GM19438 (cell line): Measurements from ENCODE around the gene GPATCH1.
"Not testable (repeated sequence)": the region's sequence is repeated elsewhere in the genome, so short reads cannot be mapped to it uniquely, and the experiment has no call there.

Experiments used
- ATAC-seq: cut with Tn5 transposase; IDR thresholded peaks from one replicate; pipeline ENCODE4 v1.9.1; 2021; ENCODE audit warnings: low read depth; ENCODE audit not compliant: unreplicated experiment

The GPATCH1 gene, protein sequence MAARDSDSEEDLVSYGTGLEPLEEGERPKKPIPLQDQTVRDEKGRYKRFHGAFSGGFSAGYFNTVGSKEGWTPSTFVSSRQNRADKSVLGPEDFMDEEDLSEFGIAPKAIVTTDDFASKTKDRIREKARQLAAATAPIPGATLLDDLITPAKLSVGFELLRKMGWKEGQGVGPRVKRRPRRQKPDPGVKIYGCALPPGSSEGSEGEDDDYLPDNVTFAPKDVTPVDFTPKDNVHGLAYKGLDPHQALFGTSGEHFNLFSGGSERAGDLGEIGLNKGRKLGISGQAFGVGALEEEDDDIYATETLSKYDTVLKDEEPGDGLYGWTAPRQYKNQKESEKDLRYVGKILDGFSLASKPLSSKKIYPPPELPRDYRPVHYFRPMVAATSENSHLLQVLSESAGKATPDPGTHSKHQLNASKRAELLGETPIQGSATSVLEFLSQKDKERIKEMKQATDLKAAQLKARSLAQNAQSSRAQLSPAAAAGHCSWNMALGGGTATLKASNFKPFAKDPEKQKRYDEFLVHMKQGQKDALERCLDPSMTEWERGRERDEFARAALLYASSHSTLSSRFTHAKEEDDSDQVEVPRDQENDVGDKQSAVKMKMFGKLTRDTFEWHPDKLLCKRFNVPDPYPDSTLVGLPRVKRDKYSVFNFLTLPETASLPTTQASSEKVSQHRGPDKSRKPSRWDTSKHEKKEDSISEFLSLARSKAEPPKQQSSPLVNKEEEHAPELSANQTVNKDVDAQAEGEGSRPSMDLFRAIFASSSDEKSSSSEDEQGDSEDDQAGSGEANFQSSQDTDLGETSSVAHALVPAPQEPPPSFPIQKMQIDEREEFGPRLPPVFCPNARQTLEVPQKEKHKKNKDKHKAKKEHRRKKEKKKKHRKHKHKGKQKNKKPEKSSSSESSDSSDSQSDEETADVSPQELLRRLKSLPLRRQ

DNA sequence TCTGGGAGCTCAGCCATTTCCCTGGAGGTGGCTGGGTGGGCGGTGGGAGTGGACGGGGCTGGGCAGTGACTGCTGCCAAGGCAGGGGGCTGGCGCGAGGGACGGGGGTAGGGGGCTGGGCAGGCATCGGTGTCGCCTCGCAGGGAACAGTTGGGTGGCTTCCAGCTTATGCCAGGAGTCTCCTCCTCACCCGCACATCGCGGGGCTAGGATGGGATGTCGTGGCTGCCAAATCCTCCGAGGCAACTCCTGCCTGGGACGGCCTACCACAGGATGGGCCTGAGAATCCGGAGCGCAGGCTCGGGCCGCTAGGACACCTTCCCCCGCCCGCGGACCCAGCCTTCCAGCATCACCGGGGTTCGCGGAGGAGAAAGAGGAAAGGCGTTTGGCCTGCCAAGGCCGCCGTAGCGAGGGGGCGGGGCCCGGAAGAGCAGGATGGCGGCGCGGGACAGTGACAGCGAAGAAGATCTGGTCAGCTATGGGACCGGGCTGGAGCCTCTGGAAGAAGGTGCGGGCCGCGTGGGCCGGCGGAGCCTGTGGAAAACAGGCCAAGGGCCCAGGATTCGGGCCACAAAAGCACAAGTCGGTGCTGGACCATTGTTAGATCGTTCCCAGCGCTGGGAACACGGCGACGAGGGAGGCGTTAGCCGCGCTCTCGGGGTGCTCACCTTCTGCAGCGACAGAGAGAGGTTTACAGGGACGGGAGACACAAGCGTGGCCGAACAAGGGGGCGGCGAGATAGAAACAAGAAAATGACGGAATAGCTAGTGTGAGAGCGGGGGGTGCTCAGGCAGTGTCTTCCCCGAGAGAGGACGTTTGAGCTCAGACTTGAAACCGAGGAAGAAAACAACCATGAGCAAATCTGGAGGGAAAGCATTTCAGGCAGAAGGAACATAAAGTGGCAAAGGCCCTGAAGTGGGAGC is at the start of gene GPATCH1:
GPATCH1 (plus strand) TSS at position 421 of the 921 bp plus-strand sequence; CDS start at position 434, 13 bp downstream.
- peak; percentile 72 for ATAC-seq

DNA sequence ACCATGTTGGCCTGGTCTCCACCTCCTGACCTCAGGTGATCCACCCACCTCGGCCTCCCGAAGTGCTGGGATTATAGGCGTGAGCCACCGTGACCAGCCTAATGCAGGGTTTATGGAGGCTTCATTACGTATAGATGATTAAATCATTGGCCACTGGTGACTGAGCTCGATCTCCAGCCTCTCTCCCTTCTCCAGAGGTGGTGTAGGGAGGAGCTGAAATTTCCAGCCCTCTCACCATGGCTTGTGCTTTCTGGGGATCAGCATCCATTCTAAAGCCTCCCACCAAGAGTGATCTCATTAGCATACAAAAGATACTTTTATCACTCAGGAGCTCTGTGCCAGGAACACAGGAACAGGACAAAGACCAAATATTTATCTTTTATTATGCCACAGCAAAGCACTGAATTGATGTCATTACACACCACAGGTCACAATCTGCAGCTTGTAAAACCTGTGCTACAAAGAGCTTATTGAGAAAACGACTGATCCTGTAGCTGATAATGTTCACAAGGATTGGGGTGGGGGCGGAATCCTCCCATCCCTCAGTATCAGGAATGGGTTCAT is 48.7 kb upstream of the GPATCH1 start:
- ATAC-seq, result no peak

DNA sequence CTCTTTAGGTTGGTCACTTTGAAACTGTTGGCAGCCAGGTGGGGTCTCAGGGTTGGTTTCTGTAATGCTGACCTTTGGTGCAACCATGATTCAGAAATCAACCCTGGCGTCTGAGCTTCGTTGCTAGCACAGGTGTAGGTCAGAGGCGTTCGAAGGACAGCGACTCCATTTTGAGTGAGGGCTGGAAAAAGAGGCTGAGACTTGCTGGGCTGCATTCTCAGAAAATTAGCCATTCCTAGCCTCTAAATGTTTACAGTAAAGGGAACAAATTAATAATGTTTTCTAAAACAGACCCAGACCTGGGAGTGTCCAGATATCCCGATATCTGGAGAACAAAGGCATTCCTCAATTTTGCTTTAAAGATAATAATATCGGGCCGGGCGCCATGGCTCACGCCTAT is 45.5 kb upstream of the GPATCH1 start:
- no peak for ATAC-seq

DNA sequence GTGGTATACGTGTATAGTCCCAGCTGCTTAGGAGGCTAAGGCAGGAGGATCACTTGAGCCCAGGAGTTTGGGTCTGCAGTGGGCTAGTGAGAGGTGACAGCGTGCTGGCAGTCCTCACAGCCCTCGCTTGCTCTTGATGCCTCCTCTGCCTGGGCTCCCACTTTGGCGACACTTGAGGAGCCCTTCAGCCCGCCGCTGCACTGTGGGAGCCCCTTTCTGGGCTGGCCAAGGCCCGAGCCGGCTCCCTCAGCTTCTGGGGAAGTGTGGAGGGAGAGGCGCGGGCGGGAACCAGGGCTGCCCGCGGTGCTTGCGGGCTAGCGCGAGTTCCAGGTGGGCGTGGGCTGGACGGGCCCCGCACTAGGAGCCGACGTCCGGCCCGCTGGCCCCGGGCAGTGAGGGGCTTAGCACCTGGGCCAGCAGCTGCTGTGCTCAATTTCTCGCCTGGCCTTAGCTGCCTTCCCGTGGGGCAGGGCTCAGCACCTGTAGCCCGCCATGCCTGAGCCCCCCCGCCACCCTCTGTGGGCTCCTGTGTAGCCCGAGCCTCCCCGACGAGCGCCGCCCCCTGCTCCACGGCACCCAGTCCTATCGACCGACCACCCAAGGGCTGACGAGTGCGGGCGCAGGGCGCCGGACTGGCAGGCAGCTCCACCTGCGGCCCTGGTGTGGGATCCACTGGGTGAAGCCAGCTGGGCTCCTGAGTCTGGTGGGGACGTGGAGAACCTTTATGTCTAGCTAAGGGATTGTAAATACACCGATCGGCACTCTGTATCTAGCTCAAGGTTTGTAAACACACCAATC is 44.4 kb upstream of the GPATCH1 start:
- ATAC-seq, result not testable (repeated sequence)

DNA sequence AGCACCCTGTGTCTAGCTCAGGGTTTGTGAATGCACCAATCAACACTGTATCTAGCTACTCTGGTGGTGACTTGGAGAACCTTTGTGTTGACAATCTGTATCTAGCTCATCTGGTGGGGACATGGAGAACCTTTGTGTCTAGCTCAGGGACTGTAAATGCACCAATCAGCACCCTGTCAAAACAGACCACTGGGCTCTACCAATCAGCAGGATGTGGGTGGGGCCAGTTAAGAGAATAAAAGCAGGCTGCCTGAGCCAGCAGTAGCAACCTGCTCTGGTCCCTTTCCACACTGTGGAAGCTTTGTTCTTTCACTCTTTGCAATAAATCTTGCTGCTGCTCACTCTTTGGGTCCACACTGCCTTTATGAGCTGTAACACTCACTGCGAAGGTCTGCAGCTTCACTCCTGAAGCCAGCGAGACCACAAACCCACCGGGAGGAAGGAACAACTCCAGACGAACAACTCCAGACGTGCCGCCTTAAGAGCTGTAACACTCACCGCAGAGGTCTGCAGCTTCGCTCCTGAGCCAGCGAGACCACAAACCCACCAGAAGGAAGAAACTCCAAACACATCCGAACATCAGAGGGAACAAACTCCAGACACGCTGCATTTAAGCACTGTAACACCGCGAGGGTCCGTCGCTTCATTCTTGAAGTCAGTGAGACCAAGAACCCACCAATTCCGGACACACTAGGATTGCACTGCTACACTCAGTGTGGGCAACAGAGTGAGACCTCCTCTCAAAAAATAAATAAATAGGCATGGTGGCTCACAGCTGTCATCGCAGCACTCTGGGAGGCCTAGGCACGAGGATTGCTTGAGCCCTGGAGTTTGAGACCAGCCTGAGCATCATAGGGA is 43.6 kb upstream of the GPATCH1 start:
- ATAC-seq, result not testable (repeated sequence)

DNA sequence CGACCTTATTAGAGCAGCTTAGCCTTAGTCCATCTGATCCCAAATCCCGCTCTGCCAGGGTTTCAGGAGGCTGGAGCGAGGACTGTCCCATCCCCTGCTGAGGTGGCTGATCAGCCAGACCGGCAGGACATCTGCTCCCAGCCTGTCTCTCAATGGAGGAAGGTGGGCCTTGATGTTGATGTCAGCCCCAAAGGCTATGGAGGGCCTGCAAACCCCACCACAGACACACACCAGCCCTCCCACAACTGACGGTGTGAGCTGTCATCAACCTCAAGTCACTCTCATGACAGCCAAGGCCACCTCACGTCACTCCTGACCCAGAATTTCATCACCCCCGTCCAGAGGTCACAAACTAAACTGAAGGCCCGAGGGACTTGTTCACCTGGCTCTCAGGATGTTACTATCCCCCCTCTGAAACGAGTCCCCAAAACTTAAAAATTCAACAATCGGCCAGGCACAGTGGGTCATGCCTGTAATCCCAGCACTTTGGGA is 41.8 kb upstream of the GPATCH1 start:
- no peak for ATAC-seq

DNA sequence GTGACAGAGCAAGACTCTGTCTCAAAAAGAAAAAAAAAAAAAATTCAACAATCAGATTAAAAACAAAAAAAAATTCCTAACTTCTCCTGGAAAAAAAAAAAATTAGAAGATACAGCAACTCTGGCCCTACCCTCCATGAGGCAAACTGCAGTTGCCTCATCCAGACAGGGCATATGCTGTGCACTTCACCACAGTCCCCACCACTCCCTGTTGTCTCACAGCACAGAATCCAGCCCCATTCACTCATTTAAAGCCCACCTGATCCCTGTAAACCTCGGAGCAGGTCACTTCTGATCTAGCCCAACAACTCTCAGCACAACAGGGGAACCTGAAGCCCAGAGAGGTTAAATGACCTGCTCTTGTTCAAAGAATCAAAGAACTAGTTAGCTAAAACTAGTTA is 41.2 kb upstream of the GPATCH1 start:
- no peak for ATAC-seq

DNA sequence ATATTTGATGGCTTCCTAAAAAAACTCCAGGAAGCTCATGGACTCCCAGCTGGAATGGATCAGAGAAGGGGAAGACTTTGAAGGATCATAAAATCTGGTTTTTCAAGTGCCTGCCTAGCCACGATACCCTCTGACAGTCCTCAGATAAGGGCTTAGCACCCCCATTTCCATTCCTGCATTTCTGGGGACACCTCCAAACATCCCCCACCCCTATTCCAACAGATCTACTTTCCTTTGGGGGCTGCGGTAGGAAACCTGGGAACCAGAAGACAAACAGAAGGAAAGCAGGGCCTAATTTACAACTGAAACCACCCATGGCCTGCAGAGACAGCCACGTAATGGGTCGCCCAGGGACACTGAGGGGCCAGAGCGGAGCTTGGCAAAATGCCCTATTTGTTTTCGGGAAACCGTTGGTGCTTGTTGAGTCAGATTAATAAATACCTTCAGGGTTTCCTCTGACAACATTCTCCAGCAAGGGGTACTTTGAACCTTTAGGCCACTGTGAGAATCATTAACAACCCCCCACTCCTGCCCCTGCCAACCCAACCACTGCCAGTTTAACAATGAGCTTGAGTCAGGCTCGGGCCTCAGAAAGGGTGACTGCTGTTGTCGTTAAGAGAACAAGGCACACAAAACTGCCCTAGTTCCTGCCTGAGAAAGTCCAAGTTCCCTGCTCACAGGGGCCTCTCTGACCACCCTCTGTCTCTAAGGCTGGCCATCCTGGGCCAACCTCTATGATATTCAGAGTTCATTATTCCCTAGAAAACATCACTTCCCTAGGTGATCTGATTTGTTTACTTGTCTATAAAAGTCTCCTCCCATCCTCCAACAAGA is 39.8 kb upstream of the GPATCH1 start:
- ATAC-seq, result no peak

DNA sequence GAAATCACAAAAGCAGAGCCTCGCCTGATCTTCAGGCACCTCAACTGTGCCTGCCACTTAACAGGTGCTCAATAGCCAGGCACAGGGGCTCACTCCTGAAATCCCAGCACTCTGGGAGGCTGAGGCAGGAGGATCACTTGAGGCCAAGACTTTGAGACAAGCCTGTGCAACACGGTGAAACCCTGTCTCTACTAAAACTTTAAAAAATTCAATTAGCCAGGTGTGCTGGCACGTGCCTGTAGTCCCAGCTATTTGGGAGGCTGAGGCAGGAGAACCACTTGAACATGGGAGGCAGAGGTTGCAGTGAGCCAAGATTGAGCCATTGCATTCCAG is 39.2 kb upstream of the GPATCH1 start:
- not testable (repeated sequence) for ATAC-seq

DNA sequence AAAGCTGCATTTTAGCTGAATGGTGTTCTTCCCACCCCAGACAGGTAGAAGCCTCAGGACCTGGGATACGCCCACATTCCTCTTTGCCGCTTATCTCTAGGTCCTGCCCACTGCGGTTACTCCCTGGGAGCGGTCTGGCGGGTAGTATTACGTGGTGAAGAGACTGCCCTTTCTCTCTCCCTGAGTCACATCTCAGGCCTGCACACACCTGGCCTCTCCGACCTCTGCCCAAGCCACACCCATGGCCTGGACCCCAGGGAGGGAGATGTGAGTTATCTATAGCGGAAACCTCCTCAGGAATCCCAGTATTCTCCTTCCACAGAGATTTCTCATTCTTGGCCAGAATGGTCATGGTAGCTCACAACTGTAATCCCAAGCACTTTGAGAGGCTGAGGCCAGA is 33.6 kb upstream of the GPATCH1 start:
- ATAC-seq, result no peak

DNA sequence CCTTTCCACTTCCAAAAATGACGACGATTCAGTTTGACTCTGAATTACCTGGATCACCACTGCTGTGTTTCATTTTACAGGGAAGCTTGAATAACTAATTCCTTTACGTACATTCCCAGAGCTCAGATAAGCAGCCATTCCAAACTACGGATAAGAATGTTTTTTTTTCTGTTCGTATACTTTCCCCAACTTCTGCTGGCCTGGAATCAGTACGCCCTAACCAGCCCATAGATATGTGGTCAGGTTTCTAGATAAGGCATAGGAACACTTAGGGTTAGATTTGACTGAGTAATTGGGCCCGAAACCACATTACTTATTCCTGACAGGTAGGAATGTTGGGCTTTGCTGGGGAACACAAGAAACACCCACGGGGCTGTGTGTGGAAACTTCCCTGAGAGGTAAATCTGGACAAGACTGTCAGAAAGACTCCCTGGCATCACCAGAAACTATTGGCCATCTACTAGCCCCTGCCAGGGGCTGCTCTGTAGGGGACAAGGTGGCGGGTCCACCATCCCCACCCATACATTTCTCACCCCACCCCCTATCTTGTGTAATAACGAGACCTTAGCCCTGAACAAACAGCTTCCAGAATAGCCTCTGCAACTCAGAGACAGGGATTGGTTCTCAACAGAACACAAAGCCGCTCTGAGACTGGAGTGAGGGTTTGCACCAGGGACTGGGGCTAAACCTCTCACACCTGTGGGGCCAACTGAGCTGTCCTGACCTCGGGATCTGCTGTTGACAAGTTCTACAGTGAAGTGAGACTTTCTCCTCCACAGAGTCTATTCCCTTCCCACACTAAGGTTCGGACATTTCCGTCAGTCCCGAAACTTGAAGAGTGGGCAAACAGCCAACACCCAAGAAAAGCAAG is 31.9 kb upstream of the GPATCH1 start:
- no peak for ATAC-seq

DNA sequence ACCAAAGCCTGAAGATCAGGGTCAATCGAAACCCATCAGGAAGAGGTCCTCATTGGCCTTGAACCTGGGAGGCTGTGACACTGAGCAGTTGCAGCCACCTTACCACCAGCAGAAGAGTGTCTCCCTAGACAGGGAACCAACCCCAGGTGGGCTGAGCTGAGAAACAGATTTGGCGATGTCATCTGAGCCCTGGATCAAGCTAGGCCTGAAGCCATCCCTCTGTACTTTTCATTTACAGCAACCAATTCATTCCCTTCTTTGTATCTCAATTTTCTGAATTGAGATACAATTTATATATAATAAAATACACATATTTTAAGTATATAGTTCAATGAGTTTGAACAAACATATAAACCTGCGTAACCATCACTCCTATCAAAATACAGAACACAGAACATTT is 30.9 kb upstream of the GPATCH1 start:
- ATAC-seq, result no peak

DNA sequence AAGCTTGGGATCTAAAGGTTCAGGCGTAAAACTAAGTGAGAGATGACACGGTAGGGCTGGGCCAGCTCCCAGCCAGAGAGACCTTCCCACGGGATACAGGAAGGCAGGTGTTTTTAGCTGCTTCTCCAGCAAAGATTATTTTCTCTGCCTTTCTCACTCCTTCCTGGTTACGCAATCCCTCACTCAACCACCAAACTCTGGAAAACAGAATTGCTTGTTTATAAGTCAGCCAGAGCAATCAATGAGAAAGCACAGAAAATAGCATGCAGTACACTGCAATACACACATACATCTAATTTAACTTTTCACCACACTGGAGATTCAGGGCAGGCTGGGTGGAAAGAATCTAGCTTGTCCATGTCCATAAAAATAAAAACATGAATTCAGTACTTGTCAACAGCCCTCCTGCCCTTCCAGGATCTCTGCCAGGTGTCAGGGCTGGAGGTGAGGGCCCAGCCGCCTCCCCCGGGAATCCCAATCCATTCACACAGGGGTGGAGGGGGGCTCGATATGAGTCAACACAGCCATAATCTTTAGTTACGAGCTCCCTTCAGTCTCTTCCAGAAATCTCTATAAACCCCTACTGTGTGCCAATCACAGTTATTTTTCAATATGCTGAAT is 28.5 kb upstream of the GPATCH1 start:
- no peak for ATAC-seq

DNA sequence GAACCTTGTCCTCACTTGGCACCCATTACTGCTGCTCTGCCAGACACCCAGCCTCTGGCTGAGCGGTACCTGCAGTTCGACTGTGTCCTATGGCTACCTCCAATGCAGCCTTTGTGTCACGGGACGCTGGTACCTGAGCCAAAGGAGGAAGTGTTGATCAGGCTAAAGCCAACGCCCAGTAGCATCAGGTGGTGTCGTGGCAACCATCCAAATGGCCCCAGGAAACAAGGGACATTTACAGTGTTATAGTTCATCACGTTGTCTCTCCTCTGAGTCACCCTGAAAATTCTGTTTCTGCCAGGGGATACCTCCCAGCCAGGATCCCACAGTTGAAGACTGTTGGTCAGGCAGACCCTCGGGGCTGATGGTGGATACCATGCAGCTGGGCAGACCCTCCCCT is 26.4 kb upstream of the GPATCH1 start:
- no peak for ATAC-seq

DNA sequence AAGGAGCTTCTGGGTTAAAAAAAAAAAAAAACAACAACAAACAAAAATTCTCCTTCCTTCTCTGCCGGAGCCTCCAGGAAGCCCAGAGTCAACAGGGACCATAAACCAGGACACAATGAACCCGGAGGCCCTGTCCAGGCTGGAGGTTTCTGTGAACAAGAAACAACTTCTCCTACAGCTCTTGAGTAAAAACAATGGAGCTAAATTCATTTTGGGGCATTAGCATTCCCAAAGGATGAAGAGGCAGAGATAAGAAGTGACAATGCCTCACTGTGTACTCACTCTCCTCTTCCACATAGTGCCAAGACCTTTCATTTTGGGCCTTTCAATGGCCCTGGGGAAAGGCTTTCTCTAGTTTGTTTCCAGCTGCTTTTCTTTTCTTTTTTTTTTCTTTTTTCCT is 25.3 kb upstream of the GPATCH1 start:
- ATAC-seq, result no peak

DNA sequence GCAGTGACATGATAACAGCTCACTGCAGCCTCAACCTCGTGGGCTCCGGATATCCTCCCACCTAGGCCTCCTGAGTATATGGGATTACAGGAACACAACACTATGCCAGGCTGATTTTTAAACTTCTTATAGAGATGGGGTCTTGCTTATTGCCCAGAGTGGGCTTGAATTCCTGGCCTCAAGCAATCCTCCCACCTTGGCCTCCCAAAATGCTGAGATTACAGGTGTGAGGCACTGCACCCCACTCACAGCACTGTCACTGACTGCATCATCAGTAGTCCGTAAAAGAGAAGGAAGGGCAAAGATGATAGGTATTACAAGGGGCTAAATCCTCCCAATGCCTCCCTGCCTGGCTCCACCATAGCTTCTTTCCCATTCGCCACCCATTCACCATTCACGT is 20.4 kb upstream of the GPATCH1 start:
- no peak for ATAC-seq
